ENCODE data around the gene TRMT1. TPM values are rescaled to one million over a fixed set of nuclear protein-coding genes. Genes with fewer than 3 reads are reported as not detected.

The TRMT1 gene
- total and polyA plus RNA-seq, 2 of the 8 experiments (the other 6 are each of a cell fraction or from before 2014, with no cell fraction given) = 77.4 to 99.3 TPM

DNA sequence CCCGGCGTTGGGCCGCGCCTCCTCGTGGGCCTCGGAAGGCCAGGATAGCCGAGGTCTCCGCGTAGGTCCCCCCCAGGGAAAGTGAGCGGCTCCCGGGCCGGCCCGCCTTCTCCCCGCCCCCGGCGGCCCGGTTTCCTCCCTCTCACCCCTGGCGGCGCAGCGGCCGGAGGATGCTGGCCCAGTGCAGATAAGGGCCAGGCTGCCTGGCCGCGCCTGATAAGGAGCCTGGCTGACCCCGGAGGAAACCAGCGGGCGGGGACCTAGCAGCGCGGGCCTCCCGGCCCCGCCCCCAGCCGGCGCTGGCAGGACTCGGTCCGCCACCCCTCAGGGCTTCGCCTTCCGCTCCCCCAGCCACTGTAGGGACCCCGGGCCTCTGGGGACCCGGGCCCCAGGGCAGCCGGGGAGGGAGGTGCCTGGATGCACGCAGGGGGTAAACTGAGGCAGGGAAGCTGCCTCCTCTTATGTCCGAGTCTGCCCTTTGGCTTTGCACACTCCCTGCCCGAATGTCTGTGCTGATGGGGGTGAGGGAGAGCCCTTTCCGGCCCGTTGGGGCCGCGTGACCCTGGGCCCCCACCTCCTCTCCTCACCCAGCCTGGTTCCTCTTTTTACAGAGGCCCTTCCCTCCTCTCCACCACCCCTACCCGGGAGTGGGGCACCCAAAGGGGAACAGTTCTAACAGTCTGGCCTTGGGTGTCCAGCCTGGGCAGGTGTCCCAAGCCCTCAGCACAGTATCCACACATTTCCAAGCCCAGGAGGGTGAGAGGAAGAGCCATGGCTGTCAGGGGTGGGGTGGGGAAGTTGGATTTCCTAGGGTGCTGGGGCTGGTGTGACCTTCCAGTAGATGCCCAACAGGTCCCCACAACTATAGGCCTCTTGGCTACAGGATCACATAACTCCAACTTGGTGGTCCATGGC, 13.6 kb downstream of the TRMT1 start, which contains the start of gene LYL1:
TSS of gene LYL1 (minus strand) at position 193 of the 915 bp plus-strand sequence. CDS start 1,687 bp downstream, outside the sequence.
- Histone ChIP-seq H4K20me1 (replicated peaks in 1 of 2; ENCODE audit: control insufficient read depth in 1 of 2, insufficient read depth in 2 of 2, low read length in 2 of 2) (peaks cover 0 to 16% of the 10 kb centered on the region in 2 experiments), H4K5ac (ENCODE audit: insufficient read length, low read depth, low read length) (no peak within 1 kb of the TSS), H3K23me2 (ENCODE audit: low read depth, low read length) (peaks cover 6% of the 10 kb centered on the region; the same call in 1 of the 2 replicates), H2BK120ac (replicated peaks; ENCODE audit: low read depth, low read length) (no peak within 1 kb of the TSS), H2BK12ac (ENCODE audit: low read depth, low read length) (peak within 1 kb of the TSS; percentile 68; the same call in 1 of the 2 replicates), H3K79me1 (ENCODE audit: low read depth, low read length) (no peaks in the 10 kb centered on the region), H3K18ac (ENCODE audit: extremely low read depth, low read length) (peak within 1 kb of the TSS; percentile 75), H4K91ac (replicated peaks; ENCODE audit: insufficient read length, low read length) (peak within 1 kb of the TSS; percentile 65), H3K4ac (replicated peaks; ENCODE audit: insufficient read length, low read depth, low read length) (peak within 1 kb of the TSS; percentile 91), H3K56ac (replicated peaks; ENCODE audit: insufficient read length, low read depth, low read length) (no peak within 1 kb of the TSS), H3K36me3 (ENCODE audit: control insufficient read depth in 2 of 4, insufficient read depth in 4 of 4, low read length in 3 of 4) (peaks cover 0 to 7% (median 4%) of the 10 kb centered on the region in 4 experiments; a peak in 2 of 8 replicates), H3K79me2 (ENCODE audit: control insufficient read depth in 1 of 2, insufficient read depth in 2 of 2, low read length in 2 of 2) (no peaks in the 10 kb centered on the region), H3K4me2 (ENCODE audit: insufficient read depth in 1 of 2, low read depth in 2 of 2, low read length in 2 of 2) (peak within 1 kb of the TSS; percentile 42 to 63; a peak in 3 of 4 replicates), H3K27ac (ENCODE audit: low read depth, low read length) (no peak within 1 kb of the TSS), H2BK20ac (ENCODE audit: low read length) (no peak within 1 kb of the TSS), H2AK5ac (ENCODE audit: low read depth, low read length) (no peak within 1 kb of the TSS; the same call in 1 of the 2 replicates), H3K9ac (replicated peaks in 1 of 4; ENCODE audit: extremely low read depth in 1 of 4, low read depth in 3 of 4, low read length in 3 of 4) (no peak within 1 kb of the TSS; a peak in 1 of 7 replicates), H3K14ac (ENCODE audit: insufficient read length) (no peak within 1 kb of the TSS), H4K8ac (ENCODE audit: extremely low read depth, insufficient read depth, low read length) (no peak within 1 kb of the TSS; the same call in 1 of the 2 replicates), H3K4me3 (ENCODE audit: extremely low read depth in 1 of 4, insufficient read depth in 2 of 4, low read depth in 3 of 4, low read length in 4 of 4) (peak within 1 kb of the TSS; percentile 5 to 55 (median 28); a peak in 7 of 8 replicates), H3K9me3 (ENCODE audit: insufficient read depth in 2 of 2, low read depth in 1 of 2, low read length in 1 of 2) (no peaks in the 10 kb centered on the region), H3K4me1 (replicated peaks in 1 of 4; ENCODE audit: control insufficient read depth in 3 of 4, insufficient read depth in 4 of 4, low read length in 3 of 4) (peaks cover 0 to 25% (median 9%) of the 10 kb centered on the region in 4 experiments; a peak in 5 of 7 replicates), H3K23ac (ENCODE audit: insufficient read length) (no peak within 1 kb of the TSS), H2AFZ (ENCODE audit: low read length) (no peak within 1 kb of the TSS; the same call in 1 of the 2 replicates), H2BK15ac (ENCODE audit: low read length) (0 out of 2 replicates have a peak within 1 kb of the TSS, but pooled peaks have one; percentile 72), H2BK5ac (ENCODE audit: low read depth, low read length) (0 out of 2 replicates have a peak within 1 kb of the TSS, but pooled peaks have one; percentile 48), H3K27me3 (replicated peaks in 1 of 4; ENCODE audit: control insufficient read depth in 3 of 4, extremely low read depth in 1 of 4, insufficient read depth in 3 of 4, low read length in 3 of 4) (peaks cover 27 to 48% (median 42%) of the 10 kb centered on the region in 4 experiments)
- FAIRE-seq (no peak), DNase-seq (ENCODE audit: low read depth in 1 of 2, low spot score in 2 of 2) (peak in 1 of 2 experiments; percentile 77)
- POLR2A ChIA-PET (ENCODE audit: partially characterized antibody) = interaction anchor here (0.7 to 11.6 kb wide), 7 partner anchors 14 to 148 kb away, joined by 3 to 141 read pairs (median 3); partner anchors contain the start of genes NACC1 and TRMT1
- 11% methylated on average over 37 of the region's 47 CpGs; no CpG with 5 or more reads in 1 of the 2 experiments for WGBS, 2 experiments (ENCODE audit: extremely low coverage in 1 of 2, insufficient coverage in 1 of 2, insufficient read length in 1 of 2, insufficient replicate concordance in 2 of 2, low coverage in 1 of 2, low lambda C conversion rate in 2 of 2, missing lambda C conversion rate in 1 of 2)
- CTCF ChIA-PET (ENCODE audit: partially characterized antibody) = interaction anchor here (2.0 to 5.0 kb wide), 3 partner anchors 8 to 125 kb away, joined by 8 to 47 read pairs (median 31); no protein-coding TSS in a partner anchor
- TF ChIP-seq, protein P1, sequence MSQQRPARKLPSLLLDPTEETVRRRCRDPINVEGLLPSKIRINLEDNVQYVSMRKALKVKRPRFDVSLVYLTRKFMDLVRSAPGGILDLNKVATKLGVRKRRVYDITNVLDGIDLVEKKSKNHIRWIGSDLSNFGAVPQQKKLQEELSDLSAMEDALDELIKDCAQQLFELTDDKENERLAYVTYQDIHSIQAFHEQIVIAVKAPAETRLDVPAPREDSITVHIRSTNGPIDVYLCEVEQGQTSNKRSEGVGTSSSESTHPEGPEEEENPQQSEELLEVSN (IDR thresholded peaks at IDR 0.05) = no peak
- no peak for TF ChIP-seq GTF2F1 (IDR thresholded peaks at IDR 0.05; ENCODE audit: borderline replicate concordance, low read depth, low read length)
- peak; percentile 28; the same call in 1 of the 2 replicates for TF ChIP-seq SUZ12 (IDR thresholded peaks at IDR 0.05; ENCODE audit: low read length)
- TF ChIP-seq CEBPB (IDR thresholded peaks at IDR 0.05; ENCODE audit: low read depth, low read length) = no peak
- TF ChIP-seq SIRT6 (IDR thresholded peaks at IDR 0.05; ENCODE audit: low read length) = no peak
- TF ChIP-seq, protein P2, sequence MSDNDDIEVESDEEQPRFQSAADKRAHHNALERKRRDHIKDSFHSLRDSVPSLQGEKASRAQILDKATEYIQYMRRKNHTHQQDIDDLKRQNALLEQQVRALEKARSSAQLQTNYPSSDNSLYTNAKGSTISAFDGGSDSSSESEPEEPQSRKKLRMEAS (IDR thresholded peaks at IDR 0.05) = peak; percentile 30; the same call in 1 of the 2 replicates
- no peak for TF ChIP-seq ASH2L (IDR thresholded peaks at IDR 0.05; ENCODE audit: low read length)
- TF ChIP-seq PHF8 (conservative IDR thresholded peaks at IDR 0.05; ENCODE audit: low read depth, low read length) = no peak
- TF ChIP-seq RNF2 (IDR thresholded peaks at IDR 0.05; ENCODE audit: borderline replicate concordance, low read depth, low read length, missing control alignments, poor library complexity, severe bottlenecking) = no peak

Measured in H1 (cell line).